ENCODE measurements around the gene DHFR.

Gene DHFR

DNA sequence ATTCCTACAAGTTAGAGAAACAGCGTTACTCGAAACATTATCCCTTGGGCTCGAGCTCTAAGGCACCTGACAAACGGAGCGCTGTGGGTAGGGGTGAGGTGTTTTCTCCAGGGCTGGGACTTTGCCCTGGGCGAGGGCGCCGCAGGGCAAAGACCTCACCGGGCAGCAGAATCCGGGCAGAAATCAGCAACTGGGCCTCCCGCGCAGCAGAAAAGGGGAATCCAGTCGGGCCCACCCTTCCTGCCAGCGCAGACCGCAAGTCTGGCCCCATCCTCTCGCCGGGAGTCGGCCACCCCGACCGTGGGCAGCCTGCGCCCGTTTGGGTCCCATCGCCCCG, 761 bp downstream of the DHFR start:
- peak in 1 of 2 donors; percentile 33 for DNase-seq

DNA sequence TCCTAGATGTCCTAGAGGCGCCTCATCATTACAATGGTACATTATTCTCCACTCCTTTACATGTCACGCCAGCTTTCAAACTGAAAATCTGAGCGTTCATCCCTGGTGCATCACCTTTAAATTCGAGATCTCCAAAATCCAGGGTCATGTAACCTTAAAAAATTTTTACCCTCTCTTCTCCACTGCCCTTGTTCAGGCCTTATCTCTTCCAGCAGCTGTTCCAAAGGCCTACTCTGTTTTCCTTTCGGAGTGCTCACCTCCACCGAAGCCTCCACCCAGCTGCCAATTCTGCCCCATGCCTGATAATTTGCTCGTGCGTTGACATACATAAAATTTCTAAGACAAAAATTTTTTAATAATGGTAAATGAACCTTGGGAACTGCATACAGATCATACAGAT, 1.3 kb downstream of the DHFR start:
- no peak for DNase-seq

- DNase-seq: no peak
Observed at GRCh38 chr5:80646926-80647325, 7.9 kb downstream of the DHFR start.

GRCh38 chr5:80644900-80645299, 9.9 kb downstream of the DHFR start:
- no peak for DNase-seq

DNA sequence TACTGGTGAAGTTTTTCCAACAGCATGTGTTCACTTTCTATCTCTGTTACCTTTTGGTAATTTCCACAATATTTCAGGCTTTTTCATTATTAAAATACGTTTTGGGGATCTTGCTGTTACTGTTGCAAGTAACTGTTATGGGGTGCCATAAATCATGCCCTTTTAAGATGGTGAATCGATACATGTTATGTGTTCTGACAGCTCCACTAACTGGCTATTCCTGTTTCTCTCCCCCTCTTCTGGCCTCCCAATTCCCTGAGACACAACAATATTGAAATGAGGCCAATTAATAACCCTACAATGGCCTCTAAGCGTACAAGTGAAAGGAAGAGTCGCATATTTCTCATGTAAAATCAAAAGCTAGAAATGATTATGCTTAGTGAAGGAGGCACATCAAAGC, 13.4 kb downstream of the DHFR start:
- DNase-seq: no peak

GRCh38 chr5:80634193-80634592, 20.6 kb downstream of the DHFR start:
- DNase-seq: no peak

- DNase-seq: no peak
Observed at GRCh38 chr5:80632700-80633099, 22.1 kb downstream of the DHFR start.

GRCh38 chr5:80631278-80632259, 23.2 kb downstream of the DHFR start:
- DNase-seq: no peak

DNA sequence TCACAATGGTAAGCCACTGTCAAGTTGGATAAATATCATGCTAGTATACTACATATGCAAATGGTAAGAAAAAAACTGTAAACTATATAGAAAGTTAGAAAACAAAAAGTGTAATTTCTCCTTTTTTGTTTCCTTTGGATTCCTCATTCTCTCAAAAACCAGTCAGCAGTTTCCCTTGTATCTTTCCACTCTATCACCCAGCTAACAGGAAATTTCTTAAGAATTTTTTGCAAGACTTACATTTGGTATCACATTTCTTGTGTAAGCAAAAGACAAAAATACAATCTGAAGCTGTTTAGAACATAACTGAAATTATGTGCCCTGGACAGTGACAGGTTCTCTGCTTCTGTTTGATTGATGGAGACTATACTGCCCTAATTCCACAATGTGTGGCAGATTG, 25.5 kb downstream of the DHFR start:
- DNase-seq: peak; percentile 10 to 80

DNA sequence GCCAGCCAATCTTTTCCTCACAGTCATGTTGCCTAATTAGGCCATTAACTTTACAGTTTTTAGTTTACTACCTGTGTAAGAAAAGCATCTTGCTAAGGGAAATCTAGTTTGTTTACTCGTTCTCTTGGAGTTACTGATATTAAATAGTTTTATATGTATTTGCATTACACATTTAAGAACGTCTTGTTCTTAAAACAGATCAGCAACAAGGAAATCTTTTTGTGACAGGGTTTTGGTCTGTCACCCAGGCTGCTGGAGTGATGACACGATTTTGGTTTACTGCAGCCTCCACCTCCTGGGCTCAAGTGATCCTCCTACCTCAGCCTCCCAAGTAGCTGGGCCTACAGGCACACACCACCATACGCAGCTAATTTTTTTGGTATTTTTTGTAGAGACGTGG, 29.6 kb downstream of the DHFR start:
- no peak for DNase-seq

DNA sequence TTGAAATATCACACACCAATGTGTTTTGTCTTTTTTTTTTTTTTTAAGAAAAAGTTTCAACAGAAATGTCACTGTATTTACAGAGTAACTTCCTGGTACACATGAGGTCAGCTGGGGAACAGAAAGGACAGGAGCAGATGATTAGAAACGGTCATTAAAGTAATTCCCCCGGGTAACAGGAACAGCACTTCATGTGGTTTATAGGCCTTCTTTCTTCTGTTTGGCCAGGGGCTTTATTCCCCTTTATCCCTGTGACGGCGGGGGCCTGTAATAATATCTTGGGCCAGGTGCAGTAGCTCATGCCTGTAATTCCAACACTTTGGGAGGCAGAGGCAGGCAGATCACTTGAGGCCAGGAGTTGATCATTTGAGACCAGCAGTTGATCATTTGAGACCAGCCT, 30.8 kb downstream of the DHFR start:
- DNase-seq: peak; percentile 44 to 56

DNA sequence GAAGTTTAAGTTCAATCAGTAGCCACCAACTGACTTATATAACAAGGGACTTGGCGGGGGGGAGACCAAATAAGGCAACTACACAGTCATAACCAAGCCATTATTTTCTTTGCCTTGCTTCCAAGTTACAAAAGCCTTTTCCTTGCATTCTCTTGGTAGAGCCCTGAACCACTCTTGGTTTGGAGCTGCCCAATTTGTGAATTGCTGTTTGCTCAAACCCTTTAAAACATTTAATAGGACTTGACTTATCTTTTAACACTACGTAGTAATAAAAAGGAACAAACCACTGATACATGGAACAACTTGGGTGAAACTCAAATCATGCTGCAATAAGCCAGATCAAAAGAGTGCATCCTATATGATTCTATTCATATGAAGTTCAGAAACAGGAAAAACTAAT, 32.0 kb downstream of the DHFR start:
- no peak for DNase-seq

- peak; percentile 78 for DNase-seq
Observed at GRCh38 chr5:80620211-80620610, 34.6 kb downstream of the DHFR start.

GRCh38 chr5:80619086-80619485, 35.7 kb downstream of the DHFR start:
- peak; percentile 10 to 32 for DNase-seq

DNA sequence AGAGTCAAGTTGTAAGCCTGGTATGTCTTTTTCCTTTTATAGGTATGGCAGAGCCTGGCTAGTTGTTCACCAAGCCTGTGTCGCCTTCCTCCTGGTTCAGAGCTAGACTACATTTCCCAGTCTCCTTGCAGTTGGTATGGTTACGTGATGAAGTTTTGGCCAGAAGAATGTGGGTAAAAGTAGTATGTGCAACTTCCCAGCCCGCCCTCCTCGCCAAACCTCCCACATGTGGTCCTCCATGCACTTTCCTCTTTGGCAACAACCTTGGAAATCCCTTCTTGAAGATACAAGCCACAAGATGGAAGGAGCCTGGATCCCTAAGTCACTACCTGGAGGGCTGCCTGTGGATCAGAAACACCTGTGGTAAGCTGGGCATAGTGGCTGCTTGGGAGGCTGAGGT, 36.3 kb downstream of the DHFR start:
- DNase-seq: peak; percentile 46 to 51

DNA sequence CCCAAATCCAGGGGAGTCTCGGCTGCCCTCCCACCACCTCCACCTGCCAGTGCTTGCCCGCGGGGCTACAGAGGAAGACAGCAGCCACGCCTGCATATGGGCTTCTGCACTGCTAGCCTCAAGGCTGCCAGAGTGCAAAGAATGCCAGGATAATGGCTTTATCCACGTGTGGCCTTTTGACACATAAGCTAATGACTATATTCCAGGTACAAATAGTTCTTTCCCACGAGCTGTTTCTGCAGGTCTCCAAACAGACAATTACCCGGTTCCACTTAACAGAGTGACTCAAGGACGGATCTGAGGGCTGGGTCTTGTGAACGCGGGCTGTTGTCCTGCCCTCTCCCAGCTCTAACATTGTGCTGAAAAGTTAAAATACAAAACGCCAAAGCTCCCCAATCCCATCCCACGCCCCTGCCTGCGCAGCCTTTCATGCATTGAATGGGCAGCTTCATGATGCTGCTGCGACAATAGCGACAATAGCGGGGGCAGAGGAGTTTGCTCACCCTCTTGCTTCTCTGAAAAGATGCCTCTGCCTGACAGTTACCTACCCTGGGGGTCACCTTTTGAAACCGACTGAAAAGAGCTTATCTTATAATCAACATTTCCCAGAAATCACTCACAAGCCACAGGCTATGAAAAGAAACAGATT, 39.4 kb downstream of the DHFR start:
- DNase-seq: no peak

- DNase-seq: no peak
Observed at GRCh38 chr5:80609692-80610091, 45.1 kb downstream of the DHFR start.

DNA sequence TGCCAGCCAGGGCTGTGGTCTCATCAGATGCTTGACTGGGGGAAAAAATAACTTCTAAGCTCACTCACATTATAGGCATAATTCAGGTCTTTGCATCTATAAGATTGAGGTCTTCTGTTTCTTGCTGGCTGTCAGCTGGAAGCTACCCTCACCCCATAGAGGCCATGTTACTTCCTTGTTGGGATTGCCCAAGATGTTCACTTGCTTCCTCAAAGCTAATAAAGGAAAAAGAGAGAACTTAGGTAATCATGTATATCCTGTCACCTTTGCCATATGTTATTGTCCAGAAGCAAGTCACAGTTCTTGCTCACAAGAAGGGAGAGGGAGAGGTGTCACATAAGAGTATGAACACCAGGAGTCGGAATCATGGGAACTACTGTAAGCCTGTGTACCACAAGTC, 46.1 kb downstream of the DHFR start:
- peak; percentile 73 to 81 for DNase-seq

- no peak for DNase-seq
Observed at GRCh38 chr5:80607832-80608231, 47.0 kb downstream of the DHFR start.

DNA sequence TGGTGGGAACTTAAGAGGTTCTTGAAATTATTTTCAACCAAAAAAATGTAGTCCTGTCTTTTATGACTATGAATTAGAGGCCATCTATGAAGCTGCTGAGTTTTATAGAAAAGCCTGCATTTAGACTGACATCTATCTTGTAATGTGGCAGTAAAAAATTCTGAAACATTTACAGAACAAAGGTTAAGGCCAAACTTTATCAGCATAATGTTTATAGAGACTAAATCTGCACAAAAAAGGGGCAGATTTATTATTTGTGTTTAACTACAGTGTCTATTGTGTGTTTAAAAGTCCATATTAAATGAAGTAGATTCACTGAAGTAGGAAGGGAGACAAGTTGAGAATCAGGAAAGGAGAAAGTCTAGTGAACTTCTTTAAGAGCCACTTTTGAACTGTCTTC, 47.4 kb downstream of the DHFR start:
- no peak for DNase-seq

DNA sequence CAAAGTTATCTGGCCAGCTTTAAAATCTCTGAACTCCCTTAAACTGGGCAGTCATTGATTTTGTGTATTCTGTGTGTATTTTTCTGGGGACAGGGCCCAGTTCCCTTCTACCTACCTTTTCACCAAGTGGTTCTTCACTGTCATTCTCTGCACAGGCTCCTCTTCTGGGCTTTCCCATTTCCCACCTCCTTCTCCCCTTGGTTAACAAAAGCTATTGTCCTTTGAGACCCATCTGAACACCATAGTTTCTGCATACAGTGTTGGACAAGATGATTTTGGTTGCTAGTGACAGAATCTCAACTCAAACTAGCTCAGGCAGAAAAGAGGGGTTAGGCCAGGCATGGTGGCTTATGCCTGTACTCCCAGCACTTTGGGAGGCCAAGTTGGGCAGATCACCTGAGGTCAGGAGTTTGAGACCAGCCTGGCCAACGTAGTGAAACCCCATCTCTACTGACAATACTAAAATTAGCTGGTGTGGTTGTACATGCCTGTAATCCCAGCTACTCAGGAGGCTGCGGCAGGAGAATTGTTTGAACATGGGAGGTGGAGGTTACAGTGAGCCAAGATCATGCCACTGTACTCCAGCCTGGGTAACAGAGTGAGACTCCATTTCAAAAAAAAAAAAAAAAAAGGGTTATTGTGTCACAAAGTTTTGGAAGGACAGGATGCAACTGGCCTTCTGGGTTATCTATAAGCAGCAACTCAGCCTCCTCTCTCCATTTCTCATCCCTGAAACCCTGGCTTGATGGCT, 53.7 kb downstream of the DHFR start:
- no peak for DNase-seq

GRCh38 chr5:80597500-80597899, 57.3 kb downstream of the DHFR start:
- no peak for DNase-seq

GRCh38 chr5:80594810-80595209, 60.0 kb downstream of the DHFR start:
- no peak for DNase-seq
